Epidermal melanocyte (primary cell): ENCODE measurements around the gene AKR1C2.
"Not testable (repeated sequence)": the region's sequence is repeated elsewhere in the genome, so short reads cannot be mapped to it uniquely, and the experiment has no call there.

Source experiments
- DNase-seq: peaks from one replicate; pipeline ENCODE4 v3.0.0; 2011; ENCODE audit warnings: low spot score; ENCODE audit not compliant: insufficient read length

Gene AKR1C2

GRCh38 chr10:5003127-5004029, at the start of gene AKR1C2:
TSS of gene AKR1C2 (minus strand) at chr10:5003857. CDS start at chr10:5003835, 22 bp downstream.
- DNase-seq = not testable (repeated sequence)

GRCh38 chr10:5052951-5053500, 49.4 kb upstream of the AKR1C2 start:
- not testable (repeated sequence) for DNase-seq

- DNase-seq = no peak
Measured at GRCh38 chr10:5047912-5048628, 44.4 kb upstream of the AKR1C2 start.

GRCh38 chr10:5047055-5047454, 43.4 kb upstream of the AKR1C2 start:
- not testable (repeated sequence) for DNase-seq

- DNase-seq = no peak
Measured at GRCh38 chr10:5046410-5046809, 42.8 kb upstream of the AKR1C2 start.

- DNase-seq = no peak
Measured at GRCh38 chr10:5045095-5045494, 41.4 kb upstream of the AKR1C2 start.

GRCh38 chr10:5043716-5044115, 40.1 kb upstream of the AKR1C2 start:
- no peak for DNase-seq

GRCh38 chr10:5042922-5043321, 39.3 kb upstream of the AKR1C2 start:
- DNase-seq = no peak

GRCh38 chr10:5041471-5042023, 37.9 kb upstream of the AKR1C2 start:
- no peak for DNase-seq

- no peak for DNase-seq
Measured at GRCh38 chr10:5040781-5041470, 37.3 kb upstream of the AKR1C2 start.

- DNase-seq = no peak
Measured at GRCh38 chr10:5040010-5040673, 36.5 kb upstream of the AKR1C2 start.

- no peak for DNase-seq
Measured at GRCh38 chr10:5038733-5039132, 35.1 kb upstream of the AKR1C2 start.

- no peak for DNase-seq
Measured at GRCh38 chr10:5038101-5038500, 34.4 kb upstream of the AKR1C2 start.

- DNase-seq = no peak
Measured at GRCh38 chr10:5036511-5036910, 32.9 kb upstream of the AKR1C2 start.

GRCh38 chr10:5035356-5035755, 31.7 kb upstream of the AKR1C2 start:
- DNase-seq = no peak

- DNase-seq = no peak
Measured at GRCh38 chr10:5034588-5034987, 30.9 kb upstream of the AKR1C2 start.

GRCh38 chr10:5033061-5033778, 29.6 kb upstream of the AKR1C2 start:
- DNase-seq = no peak

- not testable (repeated sequence) for DNase-seq
Measured at GRCh38 chr10:5032444-5032843, 28.8 kb upstream of the AKR1C2 start.

GRCh38 chr10:5031588-5031987, 27.9 kb upstream of the AKR1C2 start:
- not testable (repeated sequence) for DNase-seq

GRCh38 chr10:5030989-5031388, 27.3 kb upstream of the AKR1C2 start:
- no peak for DNase-seq
